IMR-90 (cell line): ENCODE measurements around the gene NCAM1. TPM values are rescaled to one million over a fixed set of nuclear protein-coding genes. Genes with fewer than 3 reads are reported as not detected.

ENCODE experiments used
- ATAC-seq: fragments of 200-7000 bp; cut with Tn5 transposase; 2 replicates; pipeline ENCODE4 v1.9.1; 2020; ENCODE audit warnings: low read depth, mild to moderate bottlenecking, moderate library complexity
- BruUV-seq: library from RNA; stranded (reverse); fragments of 400-500 nt; replicated peaks from 2 replicates; lab custom pipeline; 2021; lab: Mats Ljungman, UMichigan
- CTCF ChIA-PET: fragments of 300-600 bp; formaldehyde crosslinking; extraction: SDS; loops from one replicate; lab custom pipeline; 2021; ENCODE audit warnings: antibody characterized with exemption; lab: Yijun Ruan, JAX
- POLR2A ChIA-PET: fragments of 300-600 bp; sonication (Branson Sonifier 250); formaldehyde crosslinking; loops from one replicate; lab custom pipeline; 2022; ENCODE audit warnings: antibody characterized with exemption; ENCODE audit not compliant: unreplicated experiment; lab: Charles Lee
- DNase-seq: peaks from one replicate; pipeline ENCODE4 v3.0.0; 2013
- H2AFZ ChIP-seq: replicated peaks from 2 replicates; pipeline ENCODE3; 2013; ENCODE audit warnings: low read length, mild to moderate bottlenecking; ENCODE audit not compliant: poor library complexity
- H2AK5ac ChIP-seq: 2 replicates; pipeline ENCODE4 v1.6.1; 2013; ENCODE audit warnings: low read depth, low read length, inconsistent platforms
- H2AK9ac ChIP-seq: replicated peaks from 2 replicates; pipeline ENCODE3; 2013; ENCODE audit warnings: mild to moderate bottlenecking, low read depth, low read length, moderate library complexity; ENCODE audit not compliant: poor library complexity
- H2BK120ac ChIP-seq: 2 replicates; pipeline ENCODE4 v1.6.1; 2013; ENCODE audit warnings: low read depth, low read length, inconsistent platforms
- H2BK15ac ChIP-seq: 3 replicates; pipeline ENCODE4 v1.6.1; 2013; ENCODE audit warnings: low read depth, low read length, inconsistent platforms
- H2BK20ac ChIP-seq: 2 replicates; pipeline ENCODE4 v1.6.1; 2013; ENCODE audit warnings: low read depth, mild to moderate bottlenecking, inconsistent platforms, low read length, moderate library complexity
- H2BK5ac ChIP-seq: 2 replicates; pipeline ENCODE4 v1.6.1; 2013; ENCODE audit warnings: mild to moderate bottlenecking, low read depth, low read length, inconsistent platforms; ENCODE audit not compliant: poor library complexity, severe bottlenecking
- H3K14ac ChIP-seq: replicated peaks from 2 replicates; pipeline ENCODE4 v1.6.1; 2013; ENCODE audit warnings: low read depth, low read length, inconsistent platforms
- H3K18ac ChIP-seq: 2 replicates; pipeline ENCODE4 v1.6.1; 2013; ENCODE audit warnings: low read depth, low read length, control low read depth
- H3K23ac ChIP-seq: 2 replicates; pipeline ENCODE4 v1.6.1; 2013; ENCODE audit warnings: low read depth, low read length, inconsistent platforms
- H3K27ac ChIP-seq: 2 replicates; pipeline ENCODE4 v1.5.1; 2013; ENCODE audit warnings: mild to moderate bottlenecking, control low read depth, low read length; ENCODE audit not compliant: insufficient read depth
- H3K27me3 ChIP-seq: 2 replicates; pipeline ENCODE4 v1.6.1; 2013; ENCODE audit warnings: low read length; ENCODE audit not compliant: control insufficient read depth, insufficient read depth
- H3K36me3 ChIP-seq: 2 replicates; pipeline ENCODE4 v1.6.1; 2013; ENCODE audit warnings: low read length, mixed read lengths; ENCODE audit not compliant: control insufficient read depth, insufficient read depth
- H3K4ac ChIP-seq: 2 replicates; pipeline ENCODE4 v1.6.1; 2013; ENCODE audit warnings: low read depth, low read length, inconsistent platforms
- H3K4me1 ChIP-seq: 2 replicates; pipeline ENCODE4 v1.6.1; 2013; ENCODE audit warnings: low read length, mixed read lengths; ENCODE audit not compliant: control insufficient read depth, insufficient read depth
- H3K4me2 ChIP-seq: 2 replicates; pipeline ENCODE4 v1.6.1; 2013; ENCODE audit warnings: low read depth, mild to moderate bottlenecking, control low read depth, low read length, moderate library complexity
- H3K4me3 ChIP-seq: 2 replicates; pipeline ENCODE4 v1.5.1; 2013; ENCODE audit warnings: low read depth, mild to moderate bottlenecking, control low read depth, low read length, moderate library complexity; ENCODE audit not compliant: insufficient read depth
- H3K56ac ChIP-seq: 2 replicates; pipeline ENCODE4 v1.6.1; 2013; ENCODE audit warnings: low read length, inconsistent platforms; ENCODE audit not compliant: insufficient read depth; ENCODE audit errors: extremely low read depth
- H3K79me1 ChIP-seq, 2 experiments: 2 replicates each; pipeline ENCODE4 v1.6.1; 2013; ENCODE audit warnings: low read length in 2 of 2, inconsistent platforms in 1 of 2, low read depth in 1 of 2
- H3K9ac ChIP-seq: 2 replicates; pipeline ENCODE4 v1.6.1; 2013; ENCODE audit warnings: low read depth, low read length, control low read depth
- H3K9me1 ChIP-seq: 2 replicates; pipeline ENCODE4 v1.6.1; 2013; ENCODE audit warnings: low read length, inconsistent platforms; ENCODE audit not compliant: insufficient read depth
- H3K9me3 ChIP-seq: 2 replicates; pipeline ENCODE4 v1.6.1; 2013; ENCODE audit warnings: low read length; ENCODE audit not compliant: control insufficient read depth, insufficient read depth
- H4K20me1 ChIP-seq: 2 replicates; pipeline ENCODE4 v1.6.1; 2013; ENCODE audit warnings: low read length, inconsistent platforms; ENCODE audit not compliant: insufficient read depth
- H4K5ac ChIP-seq: 2 replicates; pipeline ENCODE4 v1.6.1; 2013; ENCODE audit warnings: mild to moderate bottlenecking, low read depth, low read length, control low read depth
- H4K8ac ChIP-seq, 2 experiments: 2 replicates each; pipeline ENCODE4 v1.6.1; 2013; ENCODE audit warnings: low read depth in 2 of 2, low read length in 2 of 2, control low read depth in 1 of 2, inconsistent platforms in 1 of 2
- H4K91ac ChIP-seq: 2 replicates; pipeline ENCODE4 v1.6.1; 2013; ENCODE audit warnings: low read depth, low read length, inconsistent platforms; ENCODE audit not compliant: insufficient read depth
- BHLHE40 ChIP-seq: fragments of 150-350 bp; IDR thresholded peaks from 2 replicates; pipeline ENCODE4 v1.6.1; 2016; ENCODE audit warnings: mild to moderate bottlenecking, low read depth, low read length
- CEBPB ChIP-seq: IDR thresholded peaks from 2 replicates; pipeline ENCODE4 v1.6.1; 2012; ENCODE audit warnings: low read depth, low read length, improper control_type of control experiment
- CHD1 ChIP-seq: IDR thresholded peaks from 2 replicates; pipeline ENCODE4 v1.6.1; 2012; ENCODE audit warnings: low read depth, low read length, improper control_type of control experiment
- ELK1 ChIP-seq: fragments of 150-350 bp; IDR thresholded peaks from 2 replicates; pipeline ENCODE4 v1.6.1; 2016; ENCODE audit warnings: low read depth, mild to moderate bottlenecking, low read length, moderate library complexity, borderline replicate concordance
- FOS ChIP-seq: fragments of 150-350 bp; IDR thresholded peaks from 2 replicates; pipeline ENCODE4 v1.6.1; 2016; ENCODE audit warnings: low read depth, low read length
- MAFK ChIP-seq: IDR thresholded peaks from 2 replicates; pipeline ENCODE4 v1.6.1; 2012; ENCODE audit warnings: low read depth, low read length, improper control_type of control experiment
- MXI1 ChIP-seq: IDR thresholded peaks from 2 replicates; pipeline ENCODE4 v1.6.1; 2012; ENCODE audit warnings: low read depth, mild to moderate bottlenecking, low read length, moderate library complexity, borderline replicate concordance
- NFE2L2 ChIP-seq: fragments of 150-350 bp; IDR thresholded peaks from 2 replicates; pipeline ENCODE4 v1.6.1; 2016; ENCODE audit warnings: low read depth, mild to moderate bottlenecking, low read length
- POLR2A ChIP-seq: IDR thresholded peaks from 2 replicates; pipeline ENCODE4 v1.6.1; 2012; ENCODE audit warnings: mild to moderate bottlenecking, low read depth, low read length
- RAD21 ChIP-seq: IDR thresholded peaks from 2 replicates; pipeline ENCODE4 v1.6.1; 2012; ENCODE audit warnings: low read length, improper control_type of control experiment
- RCOR1 ChIP-seq: IDR thresholded peaks from 2 replicates; pipeline ENCODE4 v1.6.1; 2012; ENCODE audit warnings: mild to moderate bottlenecking, low read length, improper control_type of control experiment; ENCODE audit not compliant: insufficient replicate concordance
- RFX5 ChIP-seq: IDR thresholded peaks from 2 replicates; pipeline ENCODE4 v1.8.0; 2012; ENCODE audit warnings: low read depth, mild to moderate bottlenecking, low read length, moderate library complexity
- SMC3 ChIP-seq: fragments of 150-350 bp; IDR thresholded peaks from 2 replicates; pipeline ENCODE4 v1.6.1; 2016; ENCODE audit warnings: low read depth, mild to moderate bottlenecking, antibody characterized with exemption, low read length, moderate library complexity
- USF2 ChIP-seq: fragments of 150-350 bp; IDR thresholded peaks from 2 replicates; pipeline ENCODE4 v1.6.1; 2017; ENCODE audit warnings: mild to moderate bottlenecking, antibody characterized with exemption, low read length, low read depth
- WGBS, 2 experiments: methylation state at CpG; one replicate each; pipeline versions ENCODE4 v1.1.5 to v1.1.7; 2013; ENCODE audit warnings: missing lambda C conversion rate in 2 of 2; ENCODE audit not compliant: insufficient read length in 1 of 2; ENCODE audit errors: extremely low coverage in 2 of 2; 5-methylcytosine and 5-hydroxymethylcytosine counted together
- dilution Hi-C: fragments of 300-500 bp; cut with HindIII; formaldehyde crosslinking; loops from one replicate; pipeline ENCODE4 v1.14.3; 2018; ENCODE audit warnings: low sequenced_read_pairs; ENCODE audit not compliant: unreplicated experiment
- in situ Hi-C: fragments of 300-500 bp; cut with MboI; formaldehyde crosslinking; loops from 3 replicates; pipeline ENCODE4 v1.14.3; 2019; ENCODE audit warnings: low sequenced_read_pairs, inconsistent platforms, mixed read lengths
- intact Hi-C: fragments of 100-400 bp; cut with micrococcal nuclease; formaldehyde crosslinking; loops from 2 replicates; pipeline ENCODE4 v1.10.0; 2022
- polyA plus RNA-seq, 3 experiments: library from polyadenylated mRNA; depleted of rRNA; stranded (reverse); fragments of >200 nt; gene quantifications; 2 replicates each; pipeline ENCODE4 v1.2.3, GENCODE V29; 2012; ENCODE audit warnings: low replicate concordance in 1 of 3
- total RNA-seq: library from RNA; depleted of rRNA; stranded (reverse); fragments of >200 nt; gene quantifications from 2 replicates; pipeline ENCODE4 v1.2.3, GENCODE V29; 2012
- TF ChIP-seq, protein P1 (sequence below): conservative IDR thresholded peaks from 2 replicates; pipeline ENCODE4 v1.5.1; 2012; ENCODE audit warnings: mild to moderate bottlenecking, low read depth, low read length, improper control_type of control experiment

The NCAM1 gene
- total and polyA plus RNA-seq, 2 of the 4 experiments (the other 2 are of a cell fraction), result 0.09 to 0.18 TPM

GRCh38 chr11:113035708-113036107 is 74.5 kb downstream of the NCAM1 start:
- ATAC-seq, result no peak
- intact Hi-C loops (no loop called here), dilution Hi-C loops (no loop called here), in situ Hi-C loops (no loop called here)
- Histone ChIP-seq H2AK5ac (no peak overlapping the region), H3K9me3 (no peaks in the 10 kb centered on the region; the same call in 1 of the 2 replicates), H2BK5ac (no peak overlapping the region), H3K4me3 (no peak overlapping the region), H3K27me3 (no peaks in the 10 kb centered on the region), H2BK15ac (no peak overlapping the region), H3K4me1 (no peaks in the 10 kb centered on the region), H3K79me1 (no peaks in the 10 kb centered on the region), H4K91ac (no peak overlapping the region), H3K56ac (no peak overlapping the region), H3K23ac (no peak overlapping the region), H3K36me3 (no peaks in the 10 kb centered on the region), H2AFZ (no peak overlapping the region), H3K18ac (no peak overlapping the region), H3K4me2 (no peak overlapping the region), H4K5ac (no peak overlapping the region), H3K14ac (no peak overlapping the region), H3K4ac (no peak overlapping the region), H4K20me1 (no peaks in the 10 kb centered on the region), H2BK120ac (no peak overlapping the region), H3K9me1 (no peaks in the 10 kb centered on the region), H2AK9ac (no peak overlapping the region), H4K8ac (no peak overlapping the region), H3K27ac (no peak overlapping the region), H3K9ac (no peak overlapping the region), H2BK20ac (no peak overlapping the region)
- CTCF ChIA-PET, result no interaction called here
- POLR2A ChIA-PET, result no interaction called here
- no peak for DNase-seq
- BruUV-seq, result no TSS peak
- no CpG with 5 or more reads among the region's 3 CpGs for WGBS, 2 experiments
- no peak for TF ChIP-seq RFX5
- TF ChIP-seq RCOR1, result no peak
- TF ChIP-seq MAFK, result no peak
- no peak for TF ChIP-seq CHD1
- TF ChIP-seq, protein P1, sequence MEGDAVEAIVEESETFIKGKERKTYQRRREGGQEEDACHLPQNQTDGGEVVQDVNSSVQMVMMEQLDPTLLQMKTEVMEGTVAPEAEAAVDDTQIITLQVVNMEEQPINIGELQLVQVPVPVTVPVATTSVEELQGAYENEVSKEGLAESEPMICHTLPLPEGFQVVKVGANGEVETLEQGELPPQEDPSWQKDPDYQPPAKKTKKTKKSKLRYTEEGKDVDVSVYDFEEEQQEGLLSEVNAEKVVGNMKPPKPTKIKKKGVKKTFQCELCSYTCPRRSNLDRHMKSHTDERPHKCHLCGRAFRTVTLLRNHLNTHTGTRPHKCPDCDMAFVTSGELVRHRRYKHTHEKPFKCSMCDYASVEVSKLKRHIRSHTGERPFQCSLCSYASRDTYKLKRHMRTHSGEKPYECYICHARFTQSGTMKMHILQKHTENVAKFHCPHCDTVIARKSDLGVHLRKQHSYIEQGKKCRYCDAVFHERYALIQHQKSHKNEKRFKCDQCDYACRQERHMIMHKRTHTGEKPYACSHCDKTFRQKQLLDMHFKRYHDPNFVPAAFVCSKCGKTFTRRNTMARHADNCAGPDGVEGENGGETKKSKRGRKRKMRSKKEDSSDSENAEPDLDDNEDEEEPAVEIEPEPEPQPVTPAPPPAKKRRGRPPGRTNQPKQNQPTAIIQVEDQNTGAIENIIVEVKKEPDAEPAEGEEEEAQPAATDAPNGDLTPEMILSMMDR, result no peak
- TF ChIP-seq MXI1, result no peak
- no peak for TF ChIP-seq SMC3
- no peak for TF ChIP-seq POLR2A
- TF ChIP-seq BHLHE40, result no peak
- no peak for TF ChIP-seq CEBPB
- no peak for TF ChIP-seq USF2
- TF ChIP-seq NFE2L2, result no peak
- no peak for TF ChIP-seq RAD21
- TF ChIP-seq ELK1, result no peak
- TF ChIP-seq FOS, result no peak
